Stomach (tissue), 9 donors: ENCODE data around the gene PLCXD1. TPM values are rescaled to one million over a fixed set of nuclear protein-coding genes. Genes with fewer than 3 reads are reported as not detected.
"Not testable (repeated sequence)": the region's sequence is repeated elsewhere in the genome, so short reads cannot be mapped to it uniquely, and the experiment has no call there.

Experiments
- DNase-seq, 2 donors: peaks; one replicate each; pipeline versions ENCODE4 v3.0.0 to v3.0.0-alpha.2; 2013 to 2019
- H3K27ac ChIP-seq, 5 donors: fragments of 200-600 bp in 4 of 5; sonication (generic) in 4 of 5; one replicate each; pipeline ENCODE4 v1.5.1; 2013 to 2019; ENCODE audit warnings: mild to moderate bottlenecking in 1 of 5, moderate library complexity in 1 of 5
- H3K27me3 ChIP-seq, 3 donors: fragments of 200-600 bp; sonication (generic); one replicate each; pipeline ENCODE4 v1.5.1; 2017 to 2019; ENCODE audit warnings: mixed run types in 1 of 3
- H3K36me3 ChIP-seq, 4 donors: fragments of 200-600 bp; sonication (generic); 1 replicate in 3 of 4; 2 replicates in 1 of 4; pipeline ENCODE4 v1.5.1; 2016 to 2019
- H3K4me1 ChIP-seq, 4 donors: fragments of 200-600 bp; sonication (generic); one replicate each; pipeline ENCODE4 v1.5.1; 2016 to 2019
- H3K4me3 ChIP-seq, 4 donors: fragments of 200-600 bp; sonication (generic) in 3 of 4; one replicate each; pipeline ENCODE4 v1.5.1; 2016 to 2019; ENCODE audit warnings: mild to moderate bottlenecking in 1 of 4
- H3K9me3 ChIP-seq, 4 donors: fragments of 200-600 bp; sonication (generic); one replicate each; pipeline ENCODE4 v1.5.1; 2016 to 2019
- CTCF ChIP-seq, 7 experiments: fragments of 450-650 bp in 4 of 7; fragments of 200-600 bp in 3 of 7; sonication (generic) in 3 of 7; IDR thresholded peaks; one replicate each; pipeline ENCODE4 v1.5.1; 2016 to 2019; ENCODE audit warnings: antibody characterized with exemption in 7 of 7, control low read depth in 2 of 7, mild to moderate bottlenecking in 1 of 7
- EP300 ChIP-seq: sonication (generic); formaldehyde crosslinking; IDR thresholded peaks from one replicate; pipeline ENCODE4 v1.6.1; 2017; ENCODE audit warnings: antibody characterized with exemption
- POLR2A ChIP-seq, 4 donors: fragments of 450-650 bp; IDR thresholded peaks; one replicate each; pipeline ENCODE4 v1.6.1; 2016; ENCODE audit warnings: antibody characterized with exemption in 4 of 4, control low read depth in 2 of 4, mild to moderate bottlenecking in 1 of 4, moderate library complexity in 1 of 4
- POLR2AphosphoS5 ChIP-seq, 3 donors: sonication (generic); formaldehyde crosslinking; IDR thresholded peaks; one replicate each; pipeline ENCODE4 v1.6.1; 2016; ENCODE audit warnings: antibody characterized with exemption in 3 of 3
- WGBS, 5 donors: extraction: QIAGEN DNeasy Blood & Tissue Kit in 3 of 5; methylation state at CpG; one replicate each; pipeline versions ENCODE4 v1.1.5 to v1.1.7; 2013 to 2018; 5-methylcytosine and 5-hydroxymethylcytosine counted together
- intact Hi-C: fragments of 100-400 bp; cut with DNase I; formaldehyde crosslinking; loops from one replicate; pipeline ENCODE4 v1.15.1; 2023; ENCODE audit warnings: low total_unique reads
- polyA plus RNA-seq, 3 donors: library from polyadenylated mRNA; stranded (reverse); fragments of 200-250 nt; gene quantifications; one replicate each; pipeline ENCODE4 v1.2.3, GENCODE V29; 2013
- total RNA-seq, 5 donors: library from RNA; depleted of rRNA; stranded (reverse); fragments of >200 nt; gene quantifications; one replicate each; pipeline versions ENCODE4 v1.1.0 to v1.2.3, GENCODE V29; 2014 to 2016
- donor health status: healthy with polysubstance abuse.
- donor health status: Bipolar disorder and iron deficiency.
- donor health status: healthy.

Gene PLCXD1
- total and polyA plus RNA-seq, 8 donors, result 8.4 to 114 (median 23.4) TPM

GRCh38 chrX:320126-320783 is 39.1 kb downstream of the PLCXD1 start:
- WGBS, 5 donors, result 1 to 6% (median 3%) methylated on average over 20 to 24 of the region's 24 CpGs
- no peak for TF ChIP-seq EP300
- TF ChIP-seq CTCF (IDR thresholded peaks at IDR 0.05), result no peak
- no peak for TF ChIP-seq POLR2AphosphoS5 (IDR thresholded peaks at IDR 0.05)
- TF ChIP-seq POLR2A (IDR thresholded peaks at IDR 0.05), result no peak
- Histone ChIP-seq H3K27me3 (peaks cover 0 to 14% (median 0%) of the 10 kb centered on the region in 3 donors), H3K4me1 (peaks cover 16 to 54% (median 37%) of the 10 kb centered on the region in 4 donors), H3K36me3 (peaks cover under 1 to 13% (median 12%) of the 10 kb centered on the region in 4 donors), H3K27ac (peak overlapping the region; percentile 89 to 100 (median 95)), H3K4me3 (peak overlapping the region; percentile 80 to 97 (median 90)), H3K9me3 (no peaks in the 10 kb centered on the region)
- peak in 1 of 2 donors; percentile 48 for DNase-seq
- intact Hi-C loops, result no loop called here

GRCh38 chrX:323721-324628 is 42.8 kb downstream of the PLCXD1 start:
- Histone ChIP-seq H3K4me3 (no peak overlapping the region), H3K27ac (no peak overlapping the region), H3K9me3 (no peaks in the 10 kb centered on the region), H3K4me1 (peaks cover 16 to 40% (median 21%) of the 10 kb centered on the region in 4 donors), H3K36me3 (no peaks in the 10 kb centered on the region), H3K27me3 (peaks cover 0 to 36% (median 0%) of the 10 kb centered on the region in 3 donors)
- intact Hi-C loops, result no loop called here
- TF ChIP-seq CTCF (IDR thresholded peaks at IDR 0.05) (no peak), POLR2A (IDR thresholded peaks at IDR 0.05) (no peak), EP300 (no peak), POLR2AphosphoS5 (IDR thresholded peaks at IDR 0.05) (no peak)
- 48 to 80% (median 77%) methylated on average over 13 to 38 of the region's 38 CpGs for WGBS, 5 donors
- peak; percentile 60 to 87 for DNase-seq

DNA sequence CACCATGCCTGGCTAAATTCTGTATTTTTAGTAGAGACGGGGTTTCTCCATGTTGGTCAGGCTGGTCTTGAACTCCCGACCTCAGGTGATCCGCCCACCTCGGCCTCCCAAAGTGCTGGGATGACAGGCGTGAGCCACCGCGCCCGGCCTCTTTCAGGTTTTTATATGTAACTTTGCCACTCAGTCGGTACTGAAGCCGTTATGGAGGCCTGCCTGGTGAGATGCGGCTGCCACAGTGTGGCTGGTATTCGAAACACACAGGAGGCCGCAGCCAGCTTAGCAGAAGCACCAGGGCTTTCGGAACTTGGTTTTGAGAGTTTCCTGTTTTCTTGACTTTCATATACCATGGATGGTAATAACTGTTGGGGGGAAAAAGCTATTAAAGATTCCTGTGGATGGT is 43.5 kb downstream of the PLCXD1 start:
- H3K27ac ChIP-seq, DNase-seq, H3K4me3 ChIP-seq, intact Hi-C loops, H3K9me3 ChIP-seq, H3K36me3 ChIP-seq: not testable (repeated sequence)
- Histone ChIP-seq H3K4me1 (peaks cover 13 to 35% (median 18%) of the 10 kb centered on the region in 4 donors), H3K27me3 (peaks cover 0 to 36% (median 0%) of the 10 kb centered on the region in 3 donors)
- 77 to 89% (median 87%) methylated on average over 13 to 14 of the region's 14 CpGs for WGBS, 5 donors

DNA sequence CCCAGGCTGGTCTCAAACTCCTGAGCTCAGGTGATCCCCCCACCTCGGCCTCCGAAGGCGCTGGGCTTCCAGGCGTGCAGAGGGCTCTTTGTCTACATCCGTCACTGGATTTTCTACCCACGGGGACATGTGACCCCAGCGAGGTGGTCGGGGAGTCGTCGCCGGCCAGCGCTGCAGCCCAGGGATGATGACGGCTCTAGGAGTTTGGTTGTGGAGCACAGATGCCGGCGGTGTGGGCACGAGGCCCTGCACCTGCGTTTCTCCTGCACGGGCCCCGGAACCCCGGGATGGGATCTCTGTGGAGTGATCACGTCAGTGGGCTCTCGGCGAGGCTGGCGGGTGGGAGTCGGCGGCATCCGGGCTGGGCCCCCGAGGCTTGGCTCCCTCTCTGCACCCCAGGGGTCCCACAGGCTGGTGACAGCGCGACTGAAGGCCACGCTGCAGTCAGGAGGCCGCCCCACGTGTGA is 46.5 kb downstream of the PLCXD1 start:
- 85 to 92% (median 88%) methylated on average over 19 to 33 of the region's 33 CpGs for WGBS, 5 donors
- H3K36me3 ChIP-seq, result peaks cover 0 to under 1% (median under 1%) of the 10 kb centered on the region in 4 donors
- no peaks in the 10 kb centered on the region for H3K9me3 ChIP-seq
- TF ChIP-seq POLR2A (IDR thresholded peaks at IDR 0.05) (no peak), EP300 (no peak), POLR2AphosphoS5 (IDR thresholded peaks at IDR 0.05) (no peak), CTCF (IDR thresholded peaks at IDR 0.05) (no peak)
- peaks cover 9 to 36% (median 16%) of the 10 kb centered on the region in 4 donors for H3K4me1 ChIP-seq
- H3K27me3 ChIP-seq, result peaks cover 0 to 62% (median 13%) of the 10 kb centered on the region in 3 donors
- intact Hi-C loops, result no loop called here
- no peak for DNase-seq
- no peak overlapping the region for H3K4me3 ChIP-seq
- H3K27ac ChIP-seq, result no peak overlapping the region
